ENCODE results near the gene KAT14. TPM values are rescaled to one million over a fixed set of nuclear protein-coding genes. Genes with fewer than 3 reads are reported as not detected.
"Not testable (repeated sequence)": the region's sequence is repeated elsewhere in the genome, so short reads cannot be mapped to it uniquely, and the experiment has no call there.

Gene KAT14
- total and polyA plus RNA-seq, 4 donors: 4.7 to 11.8 (median 6.7) TPM

- DNase-seq: no peak
- intact Hi-C loops (cut with DNase I): no loop called here
- Histone ChIP-seq H3K27me3 (ENCODE audit: control insufficient read depth in 1 of 2, insufficient read depth in 2 of 2, low read length in 1 of 2) (no peaks in the 10 kb centered on the region), H3K36me3 (ENCODE audit: control insufficient read depth in 1 of 2, insufficient read depth in 2 of 2, low read length in 1 of 2) (peaks cover 0 to 9% of the 10 kb centered on the region in 2 donors), H3K27ac (ENCODE audit: low read depth in 1 of 2, low read length in 2 of 2) (no peak overlapping the region), H3K4me1 (ENCODE audit: control insufficient read depth in 1 of 2, insufficient read depth in 2 of 2, low read length in 2 of 2) (peaks cover 3% of the 10 kb centered on the region in 2 donors), H3K9me3 (ENCODE audit: control insufficient read depth, low read length) (no peaks in the 10 kb centered on the region), H3K4me3 (ENCODE audit: low read length in 2 of 2) (no peak overlapping the region)
- 73 to 76% methylated on average over 1 of the region's 1 CpG for WGBS, 2 donors
- no peak for ATAC-seq (ENCODE audit: low FRiP score)
Observed at GRCh38 chr20:18166950-18167349, 29.3 kb downstream of the KAT14 start.

- Histone ChIP-seq H3K27ac (ENCODE audit: low read depth in 1 of 2, low read length in 2 of 2) (no peak overlapping the region), H3K9me3 (ENCODE audit: control insufficient read depth, low read length) (no peaks in the 10 kb centered on the region), H3K4me1 (ENCODE audit: control insufficient read depth in 1 of 2, insufficient read depth in 2 of 2, low read length in 2 of 2) (no peaks in the 10 kb centered on the region), H3K4me3 (ENCODE audit: low read length in 2 of 2) (no peak overlapping the region), H3K36me3 (ENCODE audit: control insufficient read depth in 1 of 2, insufficient read depth in 2 of 2, low read length in 1 of 2) (no peaks in the 10 kb centered on the region), H3K27me3 (ENCODE audit: control insufficient read depth in 1 of 2, insufficient read depth in 2 of 2, low read length in 1 of 2) (no peaks in the 10 kb centered on the region)
- 99 to 100% methylated on average over 2 of the region's 2 CpGs for WGBS, 2 donors
- intact Hi-C loops (cut with DNase I): no loop called here
- DNase-seq (no peak), ATAC-seq (ENCODE audit: low FRiP score) (no peak)
Observed at GRCh38 chr20:18172379-18172778, 34.7 kb downstream of the KAT14 start.

GRCh38 chr20:18174906-18175683 is 37.4 kb downstream of the KAT14 start:
- ATAC-seq (ENCODE audit: low FRiP score) (no peak), DNase-seq (no peak)
- no peaks in the 10 kb centered on the region for H3K4me1 ChIP-seq (ENCODE audit: control insufficient read depth in 1 of 2, insufficient read depth in 2 of 2, low read length in 2 of 2)
- H3K27ac ChIP-seq (ENCODE audit: low read depth in 1 of 2, low read length in 2 of 2): no peak overlapping the region
- no peaks in the 10 kb centered on the region for H3K9me3 ChIP-seq (ENCODE audit: control insufficient read depth, low read length)
- intact Hi-C loops (cut with DNase I): no loop called here
- H3K4me3 ChIP-seq (ENCODE audit: low read length in 2 of 2): no peak overlapping the region
- no peaks in the 10 kb centered on the region for H3K36me3 ChIP-seq (ENCODE audit: control insufficient read depth in 1 of 2, insufficient read depth in 2 of 2, low read length in 1 of 2)
- WGBS, 2 donors: 92 to 96% methylated on average over 14 of the region's 14 CpGs
- no peaks in the 10 kb centered on the region for H3K27me3 ChIP-seq (ENCODE audit: control insufficient read depth in 1 of 2, insufficient read depth in 2 of 2, low read length in 1 of 2)

GRCh38 chr20:18176318-18176785 is 38.7 kb downstream of the KAT14 start:
- WGBS, 2 donors: 92 to 95% methylated on average over 8 of the region's 8 CpGs
- no peak for DNase-seq
- Histone ChIP-seq H3K27me3 (ENCODE audit: control insufficient read depth in 1 of 2, insufficient read depth in 2 of 2, low read length in 1 of 2) (no peaks in the 10 kb centered on the region), H3K4me3 (ENCODE audit: low read length in 2 of 2) (no peak overlapping the region), H3K9me3 (ENCODE audit: control insufficient read depth, low read length) (no peaks in the 10 kb centered on the region), H3K27ac (ENCODE audit: low read depth in 1 of 2, low read length in 2 of 2) (no peak overlapping the region), H3K4me1 (ENCODE audit: control insufficient read depth in 1 of 2, insufficient read depth in 2 of 2, low read length in 2 of 2) (no peaks in the 10 kb centered on the region), H3K36me3 (ENCODE audit: control insufficient read depth in 1 of 2, insufficient read depth in 2 of 2, low read length in 1 of 2) (no peaks in the 10 kb centered on the region)
- ATAC-seq (ENCODE audit: low FRiP score): no peak
- intact Hi-C loops (cut with DNase I): no loop called here

GRCh38 chr20:18180366-18180765 is 42.7 kb downstream of the KAT14 start:
- intact Hi-C loops (cut with DNase I): not testable (repeated sequence)

GRCh38 chr20:18180815-18181214 is 43.2 kb downstream of the KAT14 start:
- no peak overlapping the region for H3K4me3 ChIP-seq (ENCODE audit: low read length in 2 of 2)
- WGBS, 2 donors: 56 to 99% methylated on average over 1 of the region's 1 CpG
- no peak overlapping the region for H3K27ac ChIP-seq (ENCODE audit: low read depth in 1 of 2, low read length in 2 of 2)
- H3K36me3 ChIP-seq (ENCODE audit: control insufficient read depth in 1 of 2, insufficient read depth in 2 of 2, low read length in 1 of 2): peaks cover 0 to 3% of the 10 kb centered on the region in 2 donors
- H3K4me1 ChIP-seq (ENCODE audit: control insufficient read depth in 1 of 2, insufficient read depth in 2 of 2, low read length in 2 of 2): no peaks in the 10 kb centered on the region
- ATAC-seq (ENCODE audit: low FRiP score) (no peak), DNase-seq (no peak)
- H3K27me3 ChIP-seq (ENCODE audit: control insufficient read depth in 1 of 2, insufficient read depth in 2 of 2, low read length in 1 of 2): no peaks in the 10 kb centered on the region
- intact Hi-C loops (cut with DNase I): no loop called here
- no peaks in the 10 kb centered on the region for H3K9me3 ChIP-seq (ENCODE audit: control insufficient read depth, low read length)

More at GRCh38 chr20:18180366-18180765, 42.7 kb downstream of the KAT14 start:
- not testable (repeated sequence) for DNase-seq; H3K4me3 ChIP-seq (ENCODE audit: low read length in 2 of 2); H3K4me1 ChIP-seq (ENCODE audit: control insufficient read depth in 1 of 2, insufficient read depth in 2 of 2, low read length in 2 of 2); H3K36me3 ChIP-seq (ENCODE audit: control insufficient read depth in 1 of 2, insufficient read depth in 2 of 2, low read length in 1 of 2); H3K9me3 ChIP-seq (ENCODE audit: control insufficient read depth, low read length); ATAC-seq (ENCODE audit: low FRiP score); H3K27ac ChIP-seq (ENCODE audit: low read depth in 1 of 2, low read length in 2 of 2); H3K27me3 ChIP-seq (ENCODE audit: control insufficient read depth in 1 of 2, insufficient read depth in 2 of 2, low read length in 1 of 2)

GRCh38 chr20:18187020-18187419 is 49.4 kb downstream of the KAT14 start:
- Histone ChIP-seq H3K36me3 (ENCODE audit: control insufficient read depth in 1 of 2, insufficient read depth in 2 of 2, low read length in 1 of 2) (peaks cover 0 to 10% of the 10 kb centered on the region in 2 donors), H3K27ac (ENCODE audit: low read depth in 1 of 2, low read length in 2 of 2) (no peak overlapping the region)
- intact Hi-C loops (cut with DNase I): no loop called here

GRCh38 chr20:18188434-18188833 is 50.8 kb downstream of the KAT14 start:
- no peak for ATAC-seq (ENCODE audit: low FRiP score)
- 18 to 44% methylated on average over 3 of the region's 3 CpGs for WGBS, 2 donors
- intact Hi-C loops (cut with DNase I): no loop called here
- H3K27ac ChIP-seq (ENCODE audit: low read depth in 1 of 2, low read length in 2 of 2): no peak overlapping the region
- no peak overlapping the region for H3K4me3 ChIP-seq (ENCODE audit: low read length in 2 of 2)
- no peaks in the 10 kb centered on the region for H3K27me3 ChIP-seq (ENCODE audit: control insufficient read depth in 1 of 2, insufficient read depth in 2 of 2, low read length in 1 of 2)
- no peaks in the 10 kb centered on the region for H3K9me3 ChIP-seq (ENCODE audit: control insufficient read depth, low read length)
- peaks cover 0 to 9% of the 10 kb centered on the region in 2 donors for H3K36me3 ChIP-seq (ENCODE audit: control insufficient read depth in 1 of 2, insufficient read depth in 2 of 2, low read length in 1 of 2)
- DNase-seq: no peak
- H3K4me1 ChIP-seq (ENCODE audit: control insufficient read depth in 1 of 2, insufficient read depth in 2 of 2, low read length in 2 of 2): no peaks in the 10 kb centered on the region

More at GRCh38 chr20:18187020-18187419, 49.4 kb downstream of the KAT14 start:
- DNase-seq (no peak), ATAC-seq (ENCODE audit: low FRiP score) (no peak)
- WGBS, 2 donors: 69 to 73% methylated on average over 5 of the region's 5 CpGs
- H3K9me3 ChIP-seq (ENCODE audit: control insufficient read depth, low read length): no peaks in the 10 kb centered on the region
- no peak overlapping the region for H3K4me3 ChIP-seq (ENCODE audit: low read length in 2 of 2)
- H3K4me1 ChIP-seq (ENCODE audit: control insufficient read depth in 1 of 2, insufficient read depth in 2 of 2, low read length in 2 of 2): no peaks in the 10 kb centered on the region
- H3K27me3 ChIP-seq (ENCODE audit: control insufficient read depth in 1 of 2, insufficient read depth in 2 of 2, low read length in 1 of 2): no peaks in the 10 kb centered on the region

Data from aorta (tissue), 5 donors.